HCT116 (cell line): ENCODE measurements around the gene GAREM2. TPM values are rescaled to one million over a fixed set of nuclear protein-coding genes. Genes with fewer than 3 reads are reported as not detected.

Experiments used
- ATAC-seq: fragments of 200-7000 bp; cut with Tn5 transposase; 2 replicates; pipeline ENCODE4 v1.9.1; 2020; ENCODE audit warnings: mild to moderate bottlenecking, moderate library complexity
- BruUV-seq: library from RNA; stranded (reverse); fragments of 400-500 nt; replicated peaks from 2 replicates; lab custom pipeline; 2021; lab: Mats Ljungman, UMichigan
- CTCF ChIA-PET: fragments of 300-600 bp; sonication (Branson Sonifier 250); formaldehyde crosslinking; loops from one replicate; lab custom pipeline; 2021; ENCODE audit warnings: antibody characterized with exemption; lab: Charles Lee
- POLR2A ChIA-PET: fragments of 300-600, 350-600 bp; sonication (Branson Sonifier 250); formaldehyde crosslinking; loops from one replicate; lab custom pipeline; 2021; ENCODE audit warnings: antibody characterized with exemption; lab: Charles Lee
- RAD21 ChIA-PET, 2 experiments: fragments of 300-600 bp; sonication (Branson Sonifier 250); formaldehyde crosslinking; loops; one replicate each; lab custom pipeline; 2023; ENCODE audit warnings: low total read pairs in 2 of 2; ENCODE audit not compliant: uncharacterized antibody in 2 of 2, unreplicated experiment in 2 of 2, low non-redundant PET in 1 of 2; lab: Charles Lee
- DNase-seq: peaks from one replicate; pipeline ENCODE4 v3.0.0-alpha.2; 2010; ENCODE audit warnings: low read depth, low spot score
- H2AFZ ChIP-seq: fragments of 200-600 bp; shearing (Covaris generic), sonication (generic); 2 replicates; pipeline ENCODE4 v1.6.1; 2017; ENCODE audit warnings: low read depth, mixed run types, mixed read lengths, antibody characterized with exemption, low read length; ENCODE audit not compliant: poor library complexity, severe bottlenecking
- H3K27ac ChIP-seq: 2 replicates; pipeline ENCODE4 v1.5.1; 2012; ENCODE audit warnings: low read depth, low read length
- H3K27me3 ChIP-seq: fragments of 200-600 bp; sonication (generic); 2 replicates; pipeline ENCODE4 v1.6.1; 2016; ENCODE audit warnings: mixed run types, low read length, mixed read lengths; ENCODE audit not compliant: insufficient read depth
- H3K36me3 ChIP-seq, 2 experiments: fragments of 200-500 bp in 1 of 2; fragments of 200-600 bp in 1 of 2; sonication (Bioruptor generic) in 1 of 2; sonication (generic) in 1 of 2; 2 replicates each; pipeline versions ENCODE4 v1.5.1 to v1.6.1; 2014 to 2016; ENCODE audit warnings: low read length in 2 of 2, inconsistent platforms in 1 of 2, mixed read lengths in 1 of 2, mixed run types in 1 of 2; ENCODE audit not compliant: insufficient read depth in 2 of 2, control insufficient read depth in 1 of 2
- H3K4me1 ChIP-seq, 2 experiments: fragments of 200-600 bp in 1 of 2; sonication (generic) in 1 of 2; 2 replicates each; pipeline versions ENCODE4 v1.5.1 to v1.6.1; 2012 to 2017; ENCODE audit warnings: low read length in 2 of 2, inconsistent platforms in 1 of 2, mild to moderate bottlenecking in 1 of 2, mixed read lengths in 1 of 2, mixed run types in 1 of 2, moderate library complexity in 1 of 2; ENCODE audit not compliant: insufficient read depth in 2 of 2, control insufficient read depth in 1 of 2
- H3K4me2 ChIP-seq: fragments of 200-600 bp; sonication (generic); 2 replicates; pipeline ENCODE4 v1.6.1; 2017; ENCODE audit warnings: mixed run types, low read length, mixed read lengths
- H3K4me3 ChIP-seq, 2 experiments: fragments of 200-600 bp in 1 of 2; sonication (generic) in 1 of 2; replicated peaks in 1 of 2; 2 replicates each; pipeline ENCODE4 v1.5.1; 2011 to 2016; ENCODE audit warnings: low read length in 2 of 2, control low read depth in 1 of 2, low read depth in 1 of 2, mild to moderate bottlenecking in 1 of 2, mixed read lengths in 1 of 2, mixed run types in 1 of 2
- H3K79me2 ChIP-seq: fragments of 200-600 bp; sonication (generic); 2 replicates; pipeline ENCODE4 v1.6.1; 2017; ENCODE audit warnings: mild to moderate bottlenecking, mixed run types, low read length, moderate library complexity, mixed read lengths; ENCODE audit not compliant: insufficient read depth
- H3K9ac ChIP-seq: fragments of 200-600 bp; sonication (generic); 2 replicates; pipeline ENCODE4 v1.6.1; 2016; ENCODE audit warnings: low read length, mixed read lengths
- H3K9me2 ChIP-seq: fragments of 200-600 bp; sonication (generic), shearing (Covaris generic); 2 replicates; pipeline ENCODE4 v1.6.1; 2017; ENCODE audit warnings: mixed run types, mild to moderate bottlenecking, moderate library complexity; ENCODE audit not compliant: insufficient read depth
- H3K9me3 ChIP-seq, 2 experiments: fragments of 200-500 bp in 1 of 2; fragments of 200-600 bp in 1 of 2; sonication (Bioruptor generic) in 1 of 2; sonication (generic) in 1 of 2; 2 replicates each; pipeline ENCODE4 v1.6.1; 2014 to 2017; ENCODE audit warnings: low read length in 2 of 2, mixed read lengths in 2 of 2, inconsistent platforms in 1 of 2, low read depth in 1 of 2, mild to moderate bottlenecking in 1 of 2, mixed run types in 1 of 2, moderate library complexity in 1 of 2; ENCODE audit not compliant: control insufficient read depth in 1 of 2, insufficient read depth in 1 of 2
- H4K20me1 ChIP-seq: fragments of 200-600 bp; sonication (generic), shearing (Covaris generic); 2 replicates; pipeline ENCODE4 v1.6.1; 2017; ENCODE audit warnings: mixed run types, mild to moderate bottlenecking, moderate library complexity; ENCODE audit not compliant: insufficient read depth
- ATF3 ChIP-seq: IDR thresholded peaks from 2 replicates; pipeline ENCODE4 v1.6.1; 2012
- CBX3 ChIP-seq: IDR thresholded peaks from 2 replicates; pipeline ENCODE4 v1.6.1; 2012; ENCODE audit warnings: low read depth
- CEBPB ChIP-seq: IDR thresholded peaks from 2 replicates; pipeline ENCODE4 v1.6.1; 2012; ENCODE audit warnings: low read depth
- CTCF ChIP-seq, 3 experiments: fragments of 200-600 bp in 1 of 3; sonication (generic) in 1 of 3; IDR thresholded peaks in 2 of 3; conservative IDR thresholded peaks in 1 of 3; 2 replicates each; pipeline ENCODE4 v1.5.1; 2012 to 2017; ENCODE audit warnings: low read depth in 2 of 3, low read length in 2 of 3, antibody characterized with exemption in 1 of 3, borderline replicate concordance in 1 of 3, control low read depth in 1 of 3, mild to moderate bottlenecking in 1 of 3, mixed read lengths in 1 of 3, mixed run types in 1 of 3, moderate library complexity in 1 of 3; ENCODE audit not compliant: insufficient read depth in 1 of 3
- EGR1 ChIP-seq: IDR thresholded peaks from 2 replicates; pipeline ENCODE4 v1.6.1; 2012; ENCODE audit warnings: low read depth
- ELF1 ChIP-seq: IDR thresholded peaks from 2 replicates; pipeline ENCODE4 v1.6.1; 2012; ENCODE audit warnings: low read depth, borderline replicate concordance
- EZH2 ChIP-seq: fragments of 200-600 bp; sonication (generic); IDR thresholded peaks from 2 replicates; pipeline ENCODE4 v1.6.1; 2017; ENCODE audit warnings: antibody characterized with exemption, mixed run types
- EZH2phosphoT487 ChIP-seq: fragments of 200-600 bp; IDR thresholded peaks from 2 replicates; pipeline ENCODE4 v1.6.1; 2018; ENCODE audit warnings: antibody characterized with exemption, borderline replicate concordance
- JUND ChIP-seq: IDR thresholded peaks from 2 replicates; pipeline ENCODE4 v1.6.1; 2012
- MAX ChIP-seq: IDR thresholded peaks from 2 replicates; pipeline ENCODE4 v1.6.1; 2012
- POLR2A ChIP-seq: IDR thresholded peaks from 2 replicates; pipeline ENCODE4 v1.7.0; 2011; ENCODE audit warnings: borderline replicate concordance; ENCODE audit not compliant: insufficient read depth, insufficient read length; ENCODE audit errors: extremely low read depth
- POLR2AphosphoS5 ChIP-seq: IDR thresholded peaks from 2 replicates; pipeline ENCODE4 v1.6.1; 2011; ENCODE audit warnings: mild to moderate bottlenecking, low read depth, low read length, moderate library complexity
- RAD21 ChIP-seq: IDR thresholded peaks from 2 replicates; pipeline ENCODE4 v1.6.1; 2012; ENCODE audit warnings: low read depth, mild to moderate bottlenecking
- SIN3A ChIP-seq: IDR thresholded peaks from 2 replicates; pipeline ENCODE4 v1.6.1; 2012; ENCODE audit warnings: low read depth
- SP1 ChIP-seq: IDR thresholded peaks from 2 replicates; pipeline ENCODE4 v1.6.1; 2012; ENCODE audit warnings: low read depth
- SRF ChIP-seq: IDR thresholded peaks from 2 replicates; pipeline ENCODE4 v1.6.1; 2012; ENCODE audit warnings: low read depth
- TCF7L2 ChIP-seq: IDR thresholded peaks from 2 replicates; pipeline ENCODE4 v1.7.0; 2011; ENCODE audit warnings: borderline replicate concordance, inconsistent platforms; ENCODE audit not compliant: insufficient read depth, insufficient read length; ENCODE audit errors: extremely low read depth
- ZFX ChIP-seq: fragments of 450-650 bp; IDR thresholded peaks from 2 replicates; pipeline ENCODE4 v1.6.1; 2017
- ZNF274 ChIP-seq: fragments of 200-500 bp; sonication (Bioruptor generic); IDR thresholded peaks from 2 replicates; pipeline ENCODE4 v1.6.1; 2014; ENCODE audit warnings: mild to moderate bottlenecking, low read depth, low read length, inconsistent platforms
- intact Hi-C: fragments of 100-400 bp; cut with micrococcal nuclease; formaldehyde crosslinking; loops from 2 replicates; pipeline ENCODE4 v1.10.0; 2022
- total RNA-seq: library from RNA; stranded (reverse); gene quantifications from one replicate; pipeline ENCODE4 v1.2.1, GENCODE V29; 2021; ENCODE audit not compliant: unreplicated experiment

The GAREM2 gene
- total RNA-seq, 1 experiment from 2014 or later, result 13.3 TPM

- TF ChIP-seq POLR2AphosphoS5 (no peak), ZFX (no peak), CBX3 (no peak), SP1 (no peak), TCF7L2 (no peak), RAD21 (no peak), POLR2A (no peak), CTCF (IDR thresholded peaks at IDR 0.05 in 2 of 3, conservative IDR thresholded peaks at IDR 0.05 in 1 of 3; ENCODE audit: borderline replicate concordance in 1 of 3, insufficient read depth in 1 of 3, low read depth in 2 of 3, low read length in 2 of 3) (no peak), EZH2phosphoT487 (no peak), JUND (no peak), MAX (no peak), EZH2 (no peak), SRF (no peak), SIN3A (no peak), CEBPB (no peak)
- TF ChIP-seq, all 23 proteins: peak for 0
Observed at GRCh38 chr2:26168785-26169184, 4.1 kb upstream of the GAREM2 start (continued).

- Histone ChIP-seq H3K4me3 (no peak overlapping the region), H3K4me1 (peaks cover 0 to 12% of the 10 kb centered on the region in 2 experiments; a peak in 1 of 4 replicates), H3K9ac (no peak overlapping the region), H2AFZ (no peak overlapping the region), H3K9me3 (no peaks in the 10 kb centered on the region), H4K20me1 (no peaks in the 10 kb centered on the region), H3K27me3 (no peaks in the 10 kb centered on the region), H3K9me2 (no peaks in the 10 kb centered on the region), H3K79me2 (peaks cover under 1% of the 10 kb centered on the region; the same call in 1 of the 2 replicates), H3K4me2 (no peak overlapping the region), H3K27ac (no peak overlapping the region), H3K36me3 (no peaks in the 10 kb centered on the region)
- BruUV-seq, result no TSS peak
- intact Hi-C loops, result no loop called here
- CTCF ChIA-PET, result no interaction called here
- ATAC-seq (no peak), DNase-seq (no peak)
- RAD21 ChIA-PET, result no interaction called here
- POLR2A ChIA-PET, result no interaction called here
- TF ChIP-seq ZFX (no peak), SRF (no peak), SIN3A (no peak), ELF1 (no peak), CTCF (IDR thresholded peaks at IDR 0.05 in 2 of 3, conservative IDR thresholded peaks at IDR 0.05 in 1 of 3; ENCODE audit: borderline replicate concordance in 1 of 3, insufficient read depth in 1 of 3, low read depth in 2 of 3, low read length in 2 of 3) (no peak), SP1 (no peak), TCF7L2 (no peak), EZH2 (no peak), CBX3 (no peak), EGR1 (no peak), JUND (no peak), RAD21 (no peak), ZNF274 (no peak), ATF3 (no peak)
Observed at GRCh38 chr2:26169226-26169625, 3.7 kb upstream of the GAREM2 start.
